Measurements from ENCODE around the gene TOR1AIP1.
"Not testable (repeated sequence)": the region's sequence is repeated elsewhere in the genome, so short reads cannot be mapped to it uniquely, and the experiment has no call there.

The TOR1AIP1 gene

GRCh38 chr1:179882253-179883039 lies at the start of gene TOR1AIP1:
TSS of gene TOR1AIP1 (plus strand) at chr1:179882285. CDS start at chr1:179882503, 218 bp downstream.
- DNase-seq (ENCODE audit: low read depth in 2 of 2) = peak; percentile 98 to 99
- H3K4me3 ChIP-seq (replicated peaks in 1 of 2; ENCODE audit: low read depth in 2 of 2, low read length in 2 of 2) = peak within 1 kb of the TSS; percentile 80 to 90
- peak; percentile 57 for TF ChIP-seq CTCF (IDR thresholded peaks at IDR 0.05; ENCODE audit: low read depth, low read length)

- H3K4me3 ChIP-seq (replicated peaks in 1 of 2; ENCODE audit: low read depth in 2 of 2, low read length in 2 of 2); DNase-seq (ENCODE audit: low read depth in 2 of 2): not testable (repeated sequence)
These were observed 45.2 kb upstream of the TOR1AIP1 start for GRCh38 chr1:179836686-179837445.

- no peak for DNase-seq (ENCODE audit: low read depth in 2 of 2)
- TF ChIP-seq CTCF (IDR thresholded peaks at IDR 0.05; ENCODE audit: low read depth, low read length) = no peak
- no peak overlapping the region for H3K4me3 ChIP-seq (replicated peaks in 1 of 2; ENCODE audit: low read depth in 2 of 2, low read length in 2 of 2)
These were observed 42.0 kb upstream of the TOR1AIP1 start for GRCh38 chr1:179840107-179840506.

GRCh38 chr1:179848233-179848632 lies 33.9 kb upstream of the TOR1AIP1 start:
- no peak overlapping the region for H3K4me3 ChIP-seq (replicated peaks in 1 of 2; ENCODE audit: low read depth in 2 of 2, low read length in 2 of 2)
- TF ChIP-seq CTCF (IDR thresholded peaks at IDR 0.05; ENCODE audit: low read depth, low read length) = no peak
- DNase-seq (ENCODE audit: low read depth in 2 of 2) = no peak

GRCh38 chr1:179853102-179853501 lies 29.0 kb upstream of the TOR1AIP1 start:
- TF ChIP-seq CTCF (IDR thresholded peaks at IDR 0.05; ENCODE audit: low read depth, low read length) = no peak
- H3K4me3 ChIP-seq (replicated peaks in 1 of 2; ENCODE audit: low read depth in 2 of 2, low read length in 2 of 2) = no peak overlapping the region
- DNase-seq (ENCODE audit: low read depth in 2 of 2) = no peak

GRCh38 chr1:179855831-179856230 lies 26.3 kb upstream of the TOR1AIP1 start:
- not testable (repeated sequence) for DNase-seq (ENCODE audit: low read depth in 2 of 2); H3K4me3 ChIP-seq (replicated peaks in 1 of 2; ENCODE audit: low read depth in 2 of 2, low read length in 2 of 2)

- DNase-seq (ENCODE audit: low read depth in 2 of 2) = no peak
- TF ChIP-seq CTCF (IDR thresholded peaks at IDR 0.05; ENCODE audit: low read depth, low read length) = no peak
- H3K4me3 ChIP-seq (replicated peaks in 1 of 2; ENCODE audit: low read depth in 2 of 2, low read length in 2 of 2) = no peak overlapping the region
These were observed 25.8 kb upstream of the TOR1AIP1 start for GRCh38 chr1:179856296-179856695.

Data from cardiac fibroblast (primary cell).